OCI-M2 (cell line): ENCODE results near the gene MAP1LC3B.
"Not testable (repeated sequence)": the region's sequence is repeated elsewhere in the genome, so short reads cannot be mapped to it uniquely, and the experiment has no call there.

Source experiments
- DNase-seq: peaks from one replicate; lab custom pipeline; 2025; ENCODE audit not compliant: unreplicated experiment; lab: John Stamatoyannopoulos, UW

The MAP1LC3B gene

GRCh38 chr16:87380403-87380802, 11.7 kb upstream of the MAP1LC3B start:
- no peak for DNase-seq

GRCh38 chr16:87380881-87381280, 11.3 kb upstream of the MAP1LC3B start:
- no peak for DNase-seq

GRCh38 chr16:87382023-87382785, 9.9 kb upstream of the MAP1LC3B start:
- DNase-seq, result no peak

GRCh38 chr16:87383505-87384161, 8.5 kb upstream of the MAP1LC3B start, which contains the start of gene FBXO31:
Gene FBXO31 (minus strand): TSS chr16:87383776. CDS start chr16:87383744, 32 bp downstream.
- DNase-seq, result no peak

- DNase-seq, result no peak
Observed at GRCh38 chr16:87384162-87384874, 7.8 kb upstream of the MAP1LC3B start.

- DNase-seq, result not testable (repeated sequence)
Observed at GRCh38 chr16:87384875-87385167, 7.3 kb upstream of the MAP1LC3B start.

- peak; percentile 67 for DNase-seq
Observed at GRCh38 chr16:87387942-87388817, 4.0 kb upstream of the MAP1LC3B start.

GRCh38 chr16:87388818-87389134, 3.4 kb upstream of the MAP1LC3B start:
- no peak for DNase-seq

GRCh38 chr16:87389245-87389644, 2.9 kb upstream of the MAP1LC3B start:
- no peak for DNase-seq

- not testable (repeated sequence) for DNase-seq
Observed at GRCh38 chr16:87389914-87390313, 2.2 kb upstream of the MAP1LC3B start.

GRCh38 chr16:87390641-87391323, 1.4 kb upstream of the MAP1LC3B start:
- DNase-seq, result no peak

- no peak for DNase-seq
Observed at GRCh38 chr16:87391324-87391949, 699 bp upstream of the MAP1LC3B start.

- no peak for DNase-seq
Observed at GRCh38 chr16:87392821-87393679, 914 bp downstream of the MAP1LC3B start.

GRCh38 chr16:87393680-87394055, 1.5 kb downstream of the MAP1LC3B start:
- DNase-seq, result no peak

- DNase-seq, result no peak
Observed at GRCh38 chr16:87395181-87395842, 3.2 kb downstream of the MAP1LC3B start.

GRCh38 chr16:87404764-87405625, 12.9 kb downstream of the MAP1LC3B start:
- no peak for DNase-seq

GRCh38 chr16:87406495-87407088, 14.5 kb downstream of the MAP1LC3B start:
- no peak for DNase-seq
